GM21737 (cell line): ENCODE results near the gene GPR39.

Experiments used
- ATAC-seq: cut with Tn5 transposase; IDR thresholded peaks from one replicate; pipeline ENCODE4 v1.9.1; 2021; ENCODE audit warnings: mild to moderate bottlenecking, moderate library complexity; ENCODE audit not compliant: unreplicated experiment

Gene GPR39

GRCh38 chr2:132560562-132560961 is 144.0 kb downstream of the GPR39 start:
- ATAC-seq: no peak

GRCh38 chr2:132562245-132562644 is 145.6 kb downstream of the GPR39 start:
- ATAC-seq: no peak

GRCh38 chr2:132564065-132564464 is 147.5 kb downstream of the GPR39 start:
- no peak for ATAC-seq

GRCh38 chr2:132566379-132566778 is 149.8 kb downstream of the GPR39 start:
- no peak for ATAC-seq

GRCh38 chr2:132567682-132568081 is 151.1 kb downstream of the GPR39 start:
- ATAC-seq: no peak

GRCh38 chr2:132568656-132569055 is 152.1 kb downstream of the GPR39 start:
- ATAC-seq: no peak

- ATAC-seq: no peak
These were observed 156.9 kb downstream of the GPR39 start for GRCh38 chr2:132573444-132574007.

- no peak for ATAC-seq
These were observed 161.1 kb downstream of the GPR39 start for GRCh38 chr2:132577686-132578085.

GRCh38 chr2:132581591-132581990 is 165.0 kb downstream of the GPR39 start:
- ATAC-seq: no peak

GRCh38 chr2:132581991-132582738 is 165.6 kb downstream of the GPR39 start:
- no peak for ATAC-seq

- ATAC-seq: no peak
These were observed 167.2 kb downstream of the GPR39 start for GRCh38 chr2:132583666-132584360.

- no peak for ATAC-seq
These were observed 168.6 kb downstream of the GPR39 start for GRCh38 chr2:132584976-132585817.

GRCh38 chr2:132586101-132586511 is 169.5 kb downstream of the GPR39 start:
- ATAC-seq: no peak

- ATAC-seq: no peak
These were observed 170.2 kb downstream of the GPR39 start for GRCh38 chr2:132586835-132587234.

- ATAC-seq: no peak
These were observed 172.0 kb downstream of the GPR39 start for GRCh38 chr2:132588576-132588975.

GRCh38 chr2:132589111-132589830 is 172.7 kb downstream of the GPR39 start:
- ATAC-seq: no peak

GRCh38 chr2:132589966-132590365 is 173.4 kb downstream of the GPR39 start:
- ATAC-seq: no peak

GRCh38 chr2:132593171-132593570 is 176.6 kb downstream of the GPR39 start:
- ATAC-seq: no peak

- no peak for ATAC-seq
These were observed 178.6 kb downstream of the GPR39 start for GRCh38 chr2:132595186-132595585.

- no peak for ATAC-seq
These were observed 179.1 kb downstream of the GPR39 start for GRCh38 chr2:132595693-132596092.

GRCh38 chr2:132597166-132597565 is 180.6 kb downstream of the GPR39 start:
- ATAC-seq: no peak
